HCT116 (cell line): ENCODE measurements around the gene GPAT3. TPM values are rescaled to one million over a fixed set of nuclear protein-coding genes. Genes with fewer than 3 reads are reported as not detected.

Source experiments
- ATAC-seq: fragments of 200-7000 bp; cut with Tn5 transposase; 2 replicates; pipeline ENCODE4 v1.9.1; 2020; ENCODE audit warnings: mild to moderate bottlenecking, moderate library complexity
- BruUV-seq: library from RNA; stranded (reverse); fragments of 400-500 nt; replicated peaks from 2 replicates; lab custom pipeline; 2021; lab: Mats Ljungman, UMichigan
- CTCF ChIA-PET: fragments of 300-600 bp; sonication (Branson Sonifier 250); formaldehyde crosslinking; loops from one replicate; lab custom pipeline; 2021; ENCODE audit warnings: antibody characterized with exemption; lab: Charles Lee
- POLR2A ChIA-PET: fragments of 300-600, 350-600 bp; sonication (Branson Sonifier 250); formaldehyde crosslinking; loops from one replicate; lab custom pipeline; 2021; ENCODE audit warnings: antibody characterized with exemption; lab: Charles Lee
- RAD21 ChIA-PET, 2 experiments: fragments of 300-600 bp; sonication (Branson Sonifier 250); formaldehyde crosslinking; loops; one replicate each; lab custom pipeline; 2023; ENCODE audit warnings: low total read pairs in 2 of 2; ENCODE audit not compliant: uncharacterized antibody in 2 of 2, unreplicated experiment in 2 of 2, low non-redundant PET in 1 of 2; lab: Charles Lee
- DNase-seq: peaks from one replicate; pipeline ENCODE4 v3.0.0-alpha.2; 2010; ENCODE audit warnings: low read depth, low spot score
- H2AFZ ChIP-seq: fragments of 200-600 bp; shearing (Covaris generic), sonication (generic); 2 replicates; pipeline ENCODE4 v1.6.1; 2017; ENCODE audit warnings: low read depth, mixed run types, mixed read lengths, antibody characterized with exemption, low read length; ENCODE audit not compliant: poor library complexity, severe bottlenecking
- H3K27ac ChIP-seq: 2 replicates; pipeline ENCODE4 v1.5.1; 2012; ENCODE audit warnings: low read depth, low read length
- H3K27me3 ChIP-seq: fragments of 200-600 bp; sonication (generic); 2 replicates; pipeline ENCODE4 v1.6.1; 2016; ENCODE audit warnings: mixed run types, low read length, mixed read lengths; ENCODE audit not compliant: insufficient read depth
- H3K36me3 ChIP-seq, 2 experiments: fragments of 200-500 bp in 1 of 2; fragments of 200-600 bp in 1 of 2; sonication (Bioruptor generic) in 1 of 2; sonication (generic) in 1 of 2; 2 replicates each; pipeline versions ENCODE4 v1.5.1 to v1.6.1; 2014 to 2016; ENCODE audit warnings: low read length in 2 of 2, inconsistent platforms in 1 of 2, mixed read lengths in 1 of 2, mixed run types in 1 of 2; ENCODE audit not compliant: insufficient read depth in 2 of 2, control insufficient read depth in 1 of 2
- H3K4me1 ChIP-seq, 2 experiments: fragments of 200-600 bp in 1 of 2; sonication (generic) in 1 of 2; 2 replicates each; pipeline versions ENCODE4 v1.5.1 to v1.6.1; 2012 to 2017; ENCODE audit warnings: low read length in 2 of 2, inconsistent platforms in 1 of 2, mild to moderate bottlenecking in 1 of 2, mixed read lengths in 1 of 2, mixed run types in 1 of 2, moderate library complexity in 1 of 2; ENCODE audit not compliant: insufficient read depth in 2 of 2, control insufficient read depth in 1 of 2
- H3K4me2 ChIP-seq: fragments of 200-600 bp; sonication (generic); 2 replicates; pipeline ENCODE4 v1.6.1; 2017; ENCODE audit warnings: mixed run types, low read length, mixed read lengths
- H3K4me3 ChIP-seq, 2 experiments: fragments of 200-600 bp in 1 of 2; sonication (generic) in 1 of 2; replicated peaks in 1 of 2; 2 replicates each; pipeline ENCODE4 v1.5.1; 2011 to 2016; ENCODE audit warnings: low read length in 2 of 2, control low read depth in 1 of 2, low read depth in 1 of 2, mild to moderate bottlenecking in 1 of 2, mixed read lengths in 1 of 2, mixed run types in 1 of 2
- H3K79me2 ChIP-seq: fragments of 200-600 bp; sonication (generic); 2 replicates; pipeline ENCODE4 v1.6.1; 2017; ENCODE audit warnings: mild to moderate bottlenecking, mixed run types, low read length, moderate library complexity, mixed read lengths; ENCODE audit not compliant: insufficient read depth
- H3K9ac ChIP-seq: fragments of 200-600 bp; sonication (generic); 2 replicates; pipeline ENCODE4 v1.6.1; 2016; ENCODE audit warnings: low read length, mixed read lengths
- H3K9me2 ChIP-seq: fragments of 200-600 bp; sonication (generic), shearing (Covaris generic); 2 replicates; pipeline ENCODE4 v1.6.1; 2017; ENCODE audit warnings: mixed run types, mild to moderate bottlenecking, moderate library complexity; ENCODE audit not compliant: insufficient read depth
- H3K9me3 ChIP-seq, 2 experiments: fragments of 200-500 bp in 1 of 2; fragments of 200-600 bp in 1 of 2; sonication (Bioruptor generic) in 1 of 2; sonication (generic) in 1 of 2; 2 replicates each; pipeline ENCODE4 v1.6.1; 2014 to 2017; ENCODE audit warnings: low read length in 2 of 2, mixed read lengths in 2 of 2, inconsistent platforms in 1 of 2, low read depth in 1 of 2, mild to moderate bottlenecking in 1 of 2, mixed run types in 1 of 2, moderate library complexity in 1 of 2; ENCODE audit not compliant: control insufficient read depth in 1 of 2, insufficient read depth in 1 of 2
- H4K20me1 ChIP-seq: fragments of 200-600 bp; sonication (generic), shearing (Covaris generic); 2 replicates; pipeline ENCODE4 v1.6.1; 2017; ENCODE audit warnings: mixed run types, mild to moderate bottlenecking, moderate library complexity; ENCODE audit not compliant: insufficient read depth
- CEBPB ChIP-seq: IDR thresholded peaks from 2 replicates; pipeline ENCODE4 v1.6.1; 2012; ENCODE audit warnings: low read depth
- EGR1 ChIP-seq: IDR thresholded peaks from 2 replicates; pipeline ENCODE4 v1.6.1; 2012; ENCODE audit warnings: low read depth
- ELF1 ChIP-seq: IDR thresholded peaks from 2 replicates; pipeline ENCODE4 v1.6.1; 2012; ENCODE audit warnings: low read depth, borderline replicate concordance
- EZH2 ChIP-seq: fragments of 200-600 bp; sonication (generic); IDR thresholded peaks from 2 replicates; pipeline ENCODE4 v1.6.1; 2017; ENCODE audit warnings: antibody characterized with exemption, mixed run types
- EZH2phosphoT487 ChIP-seq: fragments of 200-600 bp; IDR thresholded peaks from 2 replicates; pipeline ENCODE4 v1.6.1; 2018; ENCODE audit warnings: antibody characterized with exemption, borderline replicate concordance
- FOSL1 ChIP-seq: IDR thresholded peaks from 2 replicates; pipeline ENCODE4 v1.6.1; 2012; ENCODE audit warnings: low read depth
- JUND ChIP-seq: IDR thresholded peaks from 2 replicates; pipeline ENCODE4 v1.6.1; 2012
- POLR2A ChIP-seq: IDR thresholded peaks from 2 replicates; pipeline ENCODE4 v1.7.0; 2011; ENCODE audit warnings: borderline replicate concordance; ENCODE audit not compliant: insufficient read depth, insufficient read length; ENCODE audit errors: extremely low read depth
- POLR2AphosphoS5 ChIP-seq: IDR thresholded peaks from 2 replicates; pipeline ENCODE4 v1.6.1; 2011; ENCODE audit warnings: mild to moderate bottlenecking, low read depth, low read length, moderate library complexity
- SIN3A ChIP-seq: IDR thresholded peaks from 2 replicates; pipeline ENCODE4 v1.6.1; 2012; ENCODE audit warnings: low read depth
- SP1 ChIP-seq: IDR thresholded peaks from 2 replicates; pipeline ENCODE4 v1.6.1; 2012; ENCODE audit warnings: low read depth
- SRF ChIP-seq: IDR thresholded peaks from 2 replicates; pipeline ENCODE4 v1.6.1; 2012; ENCODE audit warnings: low read depth
- YY1 ChIP-seq: IDR thresholded peaks from 2 replicates; pipeline ENCODE4 v1.6.1; 2011; ENCODE audit warnings: low read length, low read depth, moderate library complexity, mild to moderate bottlenecking; ENCODE audit not compliant: insufficient replicate concordance; ENCODE audit errors: extremely low read depth
- ZBTB33 ChIP-seq: IDR thresholded peaks from 2 replicates; pipeline ENCODE4 v1.6.1; 2011; ENCODE audit warnings: mild to moderate bottlenecking, low read length, moderate library complexity; ENCODE audit not compliant: insufficient replicate concordance; ENCODE audit errors: extremely low read depth
- ZFX ChIP-seq: fragments of 450-650 bp; IDR thresholded peaks from 2 replicates; pipeline ENCODE4 v1.6.1; 2017
- ZNF274 ChIP-seq: fragments of 200-500 bp; sonication (Bioruptor generic); IDR thresholded peaks from 2 replicates; pipeline ENCODE4 v1.6.1; 2014; ENCODE audit warnings: mild to moderate bottlenecking, low read depth, low read length, inconsistent platforms
- intact Hi-C: fragments of 100-400 bp; cut with micrococcal nuclease; formaldehyde crosslinking; loops from 2 replicates; pipeline ENCODE4 v1.10.0; 2022
- total RNA-seq: library from RNA; stranded (reverse); gene quantifications from one replicate; pipeline ENCODE4 v1.2.1, GENCODE V29; 2021; ENCODE audit not compliant: unreplicated experiment
- TF ChIP-seq, protein P1 (sequence below), 3 experiments: fragments of 200-600 bp in 1 of 3; sonication (generic) in 1 of 3; IDR thresholded peaks in 2 of 3; conservative IDR thresholded peaks in 1 of 3; 2 replicates each; pipeline ENCODE4 v1.5.1; 2012 to 2017; ENCODE audit warnings: low read depth in 2 of 3, low read length in 2 of 3, antibody characterized with exemption in 1 of 3, borderline replicate concordance in 1 of 3, control low read depth in 1 of 3, mild to moderate bottlenecking in 1 of 3, mixed read lengths in 1 of 3, mixed run types in 1 of 3, moderate library complexity in 1 of 3; ENCODE audit not compliant: insufficient read depth in 1 of 3
- TF ChIP-seq, protein P2 (sequence below): IDR thresholded peaks from 2 replicates; pipeline ENCODE4 v1.6.1; 2012

Gene GPAT3
- total RNA-seq, 1 experiment from 2014 or later = 36.7 TPM

GRCh38 chr4:83625821-83626220 lies 89.9 kb downstream of the GPAT3 start:
- DNase-seq (no peak), ATAC-seq (no peak)
- ChIA-PET RAD21 (no interaction called here), POLR2A (no interaction called here), CTCF (no interaction called here)
- Histone ChIP-seq H3K9me3 (peaks cover 0 to 6% of the 10 kb centered on the region in 2 experiments; a peak in 3 of 4 replicates), H3K79me2 (no peaks in the 10 kb centered on the region), H3K36me3 (no peaks in the 10 kb centered on the region), H4K20me1 (no peaks in the 10 kb centered on the region), H3K4me2 (no peak overlapping the region), H2AFZ (no peak overlapping the region), H3K27me3 (no peaks in the 10 kb centered on the region), H3K4me3 (no peak overlapping the region), H3K27ac (no peak overlapping the region), H3K4me1 (peaks cover 7 to 15% of the 10 kb centered on the region in 2 experiments), H3K9me2 (no peaks in the 10 kb centered on the region), H3K9ac (no peak overlapping the region)
- no TSS peak for BruUV-seq
- TF ChIP-seq ELF1 (no peak), POLR2AphosphoS5 (no peak), JUND (no peak), YY1 (no peak), EZH2phosphoT487 (no peak), SRF (no peak), ZBTB33 (no peak), FOSL1 (no peak), SIN3A (no peak), EGR1 (no peak), ZNF274 (no peak), CEBPB (no peak), SP1 (no peak), POLR2A (no peak), ZFX (no peak), EZH2 (no peak)
- TF ChIP-seq, protein P1, sequence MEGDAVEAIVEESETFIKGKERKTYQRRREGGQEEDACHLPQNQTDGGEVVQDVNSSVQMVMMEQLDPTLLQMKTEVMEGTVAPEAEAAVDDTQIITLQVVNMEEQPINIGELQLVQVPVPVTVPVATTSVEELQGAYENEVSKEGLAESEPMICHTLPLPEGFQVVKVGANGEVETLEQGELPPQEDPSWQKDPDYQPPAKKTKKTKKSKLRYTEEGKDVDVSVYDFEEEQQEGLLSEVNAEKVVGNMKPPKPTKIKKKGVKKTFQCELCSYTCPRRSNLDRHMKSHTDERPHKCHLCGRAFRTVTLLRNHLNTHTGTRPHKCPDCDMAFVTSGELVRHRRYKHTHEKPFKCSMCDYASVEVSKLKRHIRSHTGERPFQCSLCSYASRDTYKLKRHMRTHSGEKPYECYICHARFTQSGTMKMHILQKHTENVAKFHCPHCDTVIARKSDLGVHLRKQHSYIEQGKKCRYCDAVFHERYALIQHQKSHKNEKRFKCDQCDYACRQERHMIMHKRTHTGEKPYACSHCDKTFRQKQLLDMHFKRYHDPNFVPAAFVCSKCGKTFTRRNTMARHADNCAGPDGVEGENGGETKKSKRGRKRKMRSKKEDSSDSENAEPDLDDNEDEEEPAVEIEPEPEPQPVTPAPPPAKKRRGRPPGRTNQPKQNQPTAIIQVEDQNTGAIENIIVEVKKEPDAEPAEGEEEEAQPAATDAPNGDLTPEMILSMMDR (IDR thresholded peaks at IDR 0.05 in 2 of 3, conservative IDR thresholded peaks at IDR 0.05 in 1 of 3; ENCODE audit: borderline replicate concordance in 1 of 3, insufficient read depth in 1 of 3, low read depth in 2 of 3, low read length in 2 of 3) = no peak
- TF ChIP-seq, protein P2, sequence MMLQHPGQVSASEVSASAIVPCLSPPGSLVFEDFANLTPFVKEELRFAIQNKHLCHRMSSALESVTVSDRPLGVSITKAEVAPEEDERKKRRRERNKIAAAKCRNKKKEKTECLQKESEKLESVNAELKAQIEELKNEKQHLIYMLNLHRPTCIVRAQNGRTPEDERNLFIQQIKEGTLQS = no peak
- intact Hi-C loops = no loop called here
